Activated T-cell treated with anti-CD3 and anti-CD28 coated beads, Interleukin-2, amount 50 U/mL, for 1 hour (primary cell): ENCODE measurements around the gene JARID2.

Source experiments
- DNase-seq: peaks from one replicate; pipeline ENCODE4 v3.0.0-alpha.2; 2020

The JARID2 gene

GRCh38 chr6:15427331-15428070, 181.6 kb downstream of the JARID2 start:
- no peak for DNase-seq

- DNase-seq = no peak
Observed at GRCh38 chr6:15429141-15430110, 183.6 kb downstream of the JARID2 start.

- DNase-seq = no peak
Observed at GRCh38 chr6:15430186-15430585, 184.3 kb downstream of the JARID2 start.

GRCh38 chr6:15430931-15431405, 185.1 kb downstream of the JARID2 start:
- DNase-seq = no peak

GRCh38 chr6:15431762-15432483, 186.1 kb downstream of the JARID2 start:
- no peak for DNase-seq

GRCh38 chr6:15433511-15433861, 187.6 kb downstream of the JARID2 start:
- DNase-seq = no peak

GRCh38 chr6:15434263-15434662, 188.4 kb downstream of the JARID2 start:
- DNase-seq = no peak

- no peak for DNase-seq
Observed at GRCh38 chr6:15434823-15435380, 189.0 kb downstream of the JARID2 start.

GRCh38 chr6:15435468-15435867, 189.6 kb downstream of the JARID2 start:
- no peak for DNase-seq

GRCh38 chr6:15436451-15436850, 190.6 kb downstream of the JARID2 start:
- DNase-seq = no peak

GRCh38 chr6:15437090-15437635, 191.3 kb downstream of the JARID2 start:
- no peak for DNase-seq

- DNase-seq = no peak
Observed at GRCh38 chr6:15439410-15440025, 193.6 kb downstream of the JARID2 start.

- DNase-seq = no peak
Observed at GRCh38 chr6:15440040-15440439, 194.2 kb downstream of the JARID2 start.

- no peak for DNase-seq
Observed at GRCh38 chr6:15441215-15441868, 195.5 kb downstream of the JARID2 start.

GRCh38 chr6:15441981-15442380, 196.1 kb downstream of the JARID2 start:
- DNase-seq = no peak

- no peak for DNase-seq
Observed at GRCh38 chr6:15442467-15442866, 196.6 kb downstream of the JARID2 start.

GRCh38 chr6:15443119-15443830, 197.4 kb downstream of the JARID2 start:
- DNase-seq = no peak

- DNase-seq = no peak
Observed at GRCh38 chr6:15444081-15444731, 198.3 kb downstream of the JARID2 start.

GRCh38 chr6:15444881-15445280, 199.0 kb downstream of the JARID2 start:
- no peak for DNase-seq

GRCh38 chr6:15447546-15448267, 201.8 kb downstream of the JARID2 start:
- no peak for DNase-seq
